GM12878 (cell line): ENCODE results near the gene CALY. TPM values are rescaled to one million over a fixed set of nuclear protein-coding genes. Genes with fewer than 3 reads are reported as not detected.

Source experiments
- ATAC-seq: fragments of 200-7000 bp; cut with Tn5 transposase; 3 replicates; pipeline ENCODE4 v1.9.1; 2020; ENCODE audit warnings: mild to moderate bottlenecking, moderate library complexity
- BruUV-seq: library from RNA; stranded (reverse); fragments of 400-500 nt; replicated peaks from 2 replicates; lab custom pipeline; 2021; lab: Mats Ljungman, UMichigan
- CTCF ChIA-PET: fragments of 300-600 bp; sonication (Branson Sonifier 250); formaldehyde crosslinking; extraction: SDS; loops from one replicate; lab custom pipeline; 2021; ENCODE audit warnings: inconsistent platforms; lab: Yijun Ruan, JAX
- POLR2A ChIA-PET: fragments of 350-600 bp; formaldehyde crosslinking; extraction: SDS; loops from one replicate; lab custom pipeline; 2021; ENCODE audit warnings: inconsistent platforms; lab: Charles Lee
- RAD21 ChIA-PET: fragments of 300-600 bp; sonication (Branson Sonifier 250); formaldehyde crosslinking; loops from one replicate; lab custom pipeline; 2023; ENCODE audit warnings: antibody characterized with exemption; ENCODE audit not compliant: unreplicated experiment; lab: Charles Lee
- SMC1A ChIA-PET: fragments of 300-600 bp; sonication (Branson Sonifier 250); formaldehyde crosslinking; loops from one replicate; lab custom pipeline; 2023; ENCODE audit not compliant: unreplicated experiment, uncharacterized antibody; lab: Charles Lee
- DNase-seq: peaks from one replicate; pipeline ENCODE4 v3.0.0-alpha.2; 2011; ENCODE audit warnings: low read depth, low spot score
- FAIRE-seq: peaks from 3 replicates; lab custom pipeline; 2011; peaks lifted over from hg19 to GRCh38; lab: Jason Lieb, UNC
- H2AFZ ChIP-seq: 2 replicates; pipeline ENCODE4 v1.6.0; 2011; ENCODE audit warnings: low read depth, low read length, control low read depth; ENCODE audit not compliant: control insufficient read depth
- H3K27ac ChIP-seq: 2 replicates; pipeline ENCODE4 v1.5.1; 2011; ENCODE audit warnings: control low read depth; ENCODE audit not compliant: control insufficient read depth, insufficient read depth
- H3K27me3 ChIP-seq, 2 experiments: replicated peaks in 1 of 2; 2 replicates each; pipeline versions ENCODE4 v1.6.0 to v1.6.1; 2011; ENCODE audit warnings: low read length in 1 of 2; ENCODE audit not compliant: control insufficient read depth in 2 of 2, insufficient read depth in 2 of 2
- H3K36me3 ChIP-seq, 2 experiments: 2 replicates each; pipeline ENCODE4 v1.5.1; 2011; ENCODE audit warnings: low read length in 1 of 2; ENCODE audit not compliant: control insufficient read depth in 2 of 2, insufficient read depth in 2 of 2
- H3K4me1 ChIP-seq: 2 replicates; pipeline ENCODE4 v1.6.1; 2011; ENCODE audit warnings: mild to moderate bottlenecking, low read length, moderate library complexity, mixed read lengths; ENCODE audit not compliant: control insufficient read depth, insufficient read depth
- H3K4me2 ChIP-seq: 2 replicates; pipeline ENCODE4 v1.6.0; 2011; ENCODE audit warnings: control low read depth; ENCODE audit not compliant: control insufficient read depth, insufficient read depth
- H3K4me3 ChIP-seq: fragments of 200-600 bp; sonication (generic); 2 replicates; pipeline ENCODE4 v1.5.1; 2016
- H3K79me2 ChIP-seq: 2 replicates; pipeline ENCODE4 v1.6.0; 2011; ENCODE audit warnings: low read length; ENCODE audit not compliant: control insufficient read depth, insufficient read depth
- H3K9ac ChIP-seq: 2 replicates; pipeline ENCODE4 v1.8.0; 2011; ENCODE audit warnings: low read length, control low read depth, mixed read lengths; ENCODE audit not compliant: control insufficient read depth, insufficient read depth
- H3K9me3 ChIP-seq: replicated peaks from 3 replicates; pipeline ENCODE4 v1.5.1; 2011; ENCODE audit warnings: mild to moderate bottlenecking, low read length; ENCODE audit not compliant: control insufficient read depth, insufficient read depth
- H4K20me1 ChIP-seq: 2 replicates; pipeline ENCODE4 v1.6.0; 2011; ENCODE audit not compliant: control insufficient read depth, insufficient read depth
- ATF2 ChIP-seq: IDR thresholded peaks from 2 replicates; pipeline ENCODE4 v1.6.1; 2012; ENCODE audit warnings: low read length, inconsistent platforms
- BRCA1 ChIP-seq: IDR thresholded peaks from 2 replicates; pipeline ENCODE4 v1.6.1; 2011; ENCODE audit warnings: low read depth, low read length, improper control_type of control experiment
- CREB1 ChIP-seq: IDR thresholded peaks from 2 replicates; pipeline ENCODE4 v1.6.1; 2012; ENCODE audit warnings: low read depth, mild to moderate bottlenecking, inconsistent platforms
- EGR1 ChIP-seq, 2 experiments: IDR thresholded peaks; 1 replicate in 1 of 2; 2 replicates in 1 of 2; pipeline ENCODE4 v1.6.1; 2011 to 2012; ENCODE audit warnings: low read depth in 2 of 2, low read length in 2 of 2, borderline replicate concordance in 1 of 2, mild to moderate bottlenecking in 1 of 2, moderate library complexity in 1 of 2
- KLF5 ChIP-seq: fragments of 450-650 bp; IDR thresholded peaks from 2 replicates; pipeline ENCODE4 v1.6.1; 2014; ENCODE audit warnings: mild to moderate bottlenecking; ENCODE audit not compliant: partially characterized antibody
- MYC ChIP-seq: IDR thresholded peaks from 2 replicates; pipeline ENCODE4 v1.6.1; 2011; ENCODE audit warnings: mild to moderate bottlenecking, low read length, moderate library complexity, inconsistent platforms; ENCODE audit not compliant: insufficient read depth, insufficient replicate concordance, insufficient read length, severe bottlenecking
- SP1 ChIP-seq: IDR thresholded peaks from one replicate; pipeline ENCODE4 v1.6.1; 2011; ENCODE audit warnings: low read depth, low read length
- WRNIP1 ChIP-seq: IDR thresholded peaks from 2 replicates; pipeline ENCODE4 v1.6.1; 2011; ENCODE audit warnings: low read depth, low read length, improper control_type of control experiment, borderline replicate concordance
- ZBTB40 ChIP-seq: fragments of 450-650 bp; IDR thresholded peaks from 2 replicates; pipeline ENCODE4 v1.6.1; 2016; ENCODE audit warnings: mild to moderate bottlenecking, moderate library complexity, borderline replicate concordance
- ZNF24 ChIP-seq: fragments of 450-650 bp; IDR thresholded peaks from 2 replicates; pipeline ENCODE4 v1.6.1; 2017; ENCODE audit warnings: antibody characterized with exemption, mild to moderate bottlenecking
- ZSCAN29 ChIP-seq: fragments of 450-650 bp; IDR thresholded peaks from 2 replicates; pipeline ENCODE4 v1.6.1; 2017; ENCODE audit warnings: mild to moderate bottlenecking, moderate library complexity
- WGBS: methylation state at CpG from one replicate; pipeline ENCODE4 v1.1.6; 2016; ENCODE audit warnings: low lambda C conversion rate; ENCODE audit not compliant: insufficient replicate concordance, insufficient coverage; ENCODE audit errors: missing lambda C conversion rate; 5-methylcytosine and 5-hydroxymethylcytosine counted together
- in situ Hi-C: fragments of 300-500 bp; cut with MboI; formaldehyde crosslinking; loops from 9 replicates; pipeline ENCODE4 v1.14.3; 2018; ENCODE audit warnings: mixed read lengths
- intact Hi-C: fragments of 100-400 bp; cut with micrococcal nuclease; formaldehyde crosslinking; loops from one replicate; pipeline ENCODE4 v1.14.2; 2022; ENCODE audit not compliant: unreplicated experiment
- polyA plus RNA-seq, 11 experiments: library from polyadenylated mRNA; depleted of rRNA in 4 of 11; unstranded in 6 of 11; stranded (reverse) in 5 of 11; fragments of >200 nt; fragmentation: Nextera tagmentation in 4 of 11; fragmentation: Illumina TruSeq in 1 of 11; extraction: Ambion mirVana in 4 of 11; extraction: Trizol in 1 of 11; gene quantifications; 1 replicate in 1 of 11; 2 replicates in 10 of 11; pipeline versions ENCODE4 v1.2.1 to v1.2.3, GENCODE V29; 2011 to 2016; ENCODE audit warnings: inconsistent platforms in 2 of 11, missing spikeins in 2 of 11, low read depth in 1 of 11
- total RNA-seq, 4 experiments: library from RNA; depleted of rRNA in 3 of 4; stranded (reverse); fragments of >200 nt in 3 of 4; fragmentation: Illumina TruSeq in 1 of 4; extraction: Trizol in 1 of 4; gene quantifications; 2 replicates each; pipeline versions ENCODE4 v1.2.1 to v1.2.3, GENCODE V29; 2013 to 2021
- TF ChIP-seq, protein P1 (sequence below): fragments of 450-650 bp; IDR thresholded peaks from 2 replicates; pipeline ENCODE4 v1.6.1; 2017; ENCODE audit warnings: mild to moderate bottlenecking, moderate library complexity

The CALY gene
- total and polyA plus RNA-seq, 10 of the 15 experiments (the other 5 are each of a cell fraction or from before 2014, with no cell fraction given): 0.07 TPM; not detected in 9

GRCh38 chr10:133309100-133309719, 27.5 kb downstream of the CALY start:
- in situ Hi-C loops: loop anchor here (5.0 kb wide), 1 partner anchor 167 kb away; no protein-coding TSS in a partner anchor
- no TSS peak for BruUV-seq

More at GRCh38 chr10:133309100-133309719, 27.5 kb downstream of the CALY start:
- Histone ChIP-seq H3K36me3 (peaks cover 0 to 8% of the 10 kb centered on the region in 2 experiments; a peak in 3 of 4 replicates), H3K9ac (peak overlapping the region; percentile 94), H3K9me3 (no peaks in the 10 kb centered on the region), H3K4me1 (peaks cover 19% of the 10 kb centered on the region), H3K79me2 (peaks cover 32% of the 10 kb centered on the region), H3K4me3 (peak overlapping the region; percentile 95), H3K27me3 (no peaks in the 10 kb centered on the region), H3K4me2 (peak overlapping the region; percentile 56), H4K20me1 (no peaks in the 10 kb centered on the region; the same call in 1 of the 2 replicates), H2AFZ (peak overlapping the region; percentile 79), H3K27ac (peak overlapping the region; percentile 95)
- peak; percentile 39 for DNase-seq
- TF ChIP-seq ZSCAN29 (no peak), KLF5 (peak; percentile 14), EGR1 (IDR thresholded peaks at IDR 0.05; ENCODE audit: borderline replicate concordance in 1 of 2, low read depth in 2 of 2, low read length in 2 of 2) (peak in 1 of 2 experiments; percentile 22; a peak in 1 of 3 replicates), BRCA1 (no peak), CREB1 (peak; percentile 7; the same call in 1 of the 2 replicates), ATF2 (no peak), WRNIP1 (no peak), SP1 (peak; percentile 20), MYC (no peak), ZBTB40 (no peak), ZNF24 (no peak)
- TF ChIP-seq, protein P1, sequence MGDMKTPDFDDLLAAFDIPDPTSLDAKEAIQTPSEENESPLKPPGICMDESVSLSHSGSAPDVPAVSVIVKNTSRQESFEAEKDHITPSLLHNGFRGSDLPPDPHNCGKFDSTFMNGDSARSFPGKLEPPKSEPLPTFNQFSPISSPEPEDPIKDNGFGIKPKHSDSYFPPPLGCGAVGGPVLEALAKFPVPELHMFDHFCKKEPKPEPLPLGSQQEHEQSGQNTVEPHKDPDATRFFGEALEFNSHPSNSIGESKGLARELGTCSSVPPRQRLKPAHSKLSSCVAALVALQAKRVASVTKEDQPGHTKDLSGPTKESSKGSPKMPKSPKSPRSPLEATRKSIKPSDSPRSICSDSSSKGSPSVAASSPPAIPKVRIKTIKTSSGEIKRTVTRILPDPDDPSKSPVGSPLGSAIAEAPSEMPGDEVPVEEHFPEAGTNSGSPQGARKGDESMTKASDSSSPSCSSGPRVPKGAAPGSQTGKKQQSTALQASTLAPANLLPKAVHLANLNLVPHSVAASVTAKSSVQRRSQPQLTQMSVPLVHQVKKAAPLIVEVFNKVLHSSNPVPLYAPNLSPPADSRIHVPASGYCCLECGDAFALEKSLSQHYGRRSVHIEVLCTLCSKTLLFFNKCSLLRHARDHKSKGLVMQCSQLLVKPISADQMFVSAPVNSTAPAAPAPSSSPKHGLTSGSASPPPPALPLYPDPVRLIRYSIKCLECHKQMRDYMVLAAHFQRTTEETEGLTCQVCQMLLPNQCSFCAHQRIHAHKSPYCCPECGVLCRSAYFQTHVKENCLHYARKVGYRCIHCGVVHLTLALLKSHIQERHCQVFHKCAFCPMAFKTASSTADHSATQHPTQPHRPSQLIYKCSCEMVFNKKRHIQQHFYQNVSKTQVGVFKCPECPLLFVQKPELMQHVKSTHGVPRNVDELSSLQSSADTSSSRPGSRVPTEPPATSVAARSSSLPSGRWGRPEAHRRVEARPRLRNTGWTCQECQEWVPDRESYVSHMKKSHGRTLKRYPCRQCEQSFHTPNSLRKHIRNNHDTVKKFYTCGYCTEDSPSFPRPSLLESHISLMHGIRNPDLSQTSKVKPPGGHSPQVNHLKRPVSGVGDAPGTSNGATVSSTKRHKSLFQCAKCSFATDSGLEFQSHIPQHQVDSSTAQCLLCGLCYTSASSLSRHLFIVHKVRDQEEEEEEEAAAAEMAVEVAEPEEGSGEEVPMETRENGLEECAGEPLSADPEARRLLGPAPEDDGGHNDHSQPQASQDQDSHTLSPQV: no peak
- POLR2A ChIA-PET: no interaction called here
- FAIRE-seq: peak; percentile 90
- intact Hi-C loops: loop anchor here (2.0 to 5.0 kb wide), 2 partner anchors 34 to 83 kb away; partner anchors contain the start of gene MTG1
- RAD21 ChIA-PET: no interaction called here
- WGBS: 60% methylated on average over 15 of the region's 46 CpGs
- ATAC-seq: peak; percentile 86
- CTCF ChIA-PET: no interaction called here
- SMC1A ChIA-PET: no interaction called here
